Ishikawa (cell line): ENCODE results near the gene PAFAH2.

Experiments used
- CEBPB ChIP-seq: IDR thresholded peaks from 2 replicates; pipeline ENCODE4 v1.6.1; 2012
- CREB1 ChIP-seq: IDR thresholded peaks from 2 replicates; pipeline ENCODE4 v1.6.1; 2012; ENCODE audit warnings: low read depth
- EGR1 ChIP-seq: IDR thresholded peaks from 2 replicates; pipeline ENCODE4 v1.6.1; 2012
- EP300 ChIP-seq: IDR thresholded peaks from 2 replicates; pipeline ENCODE4 v1.6.1; 2012; ENCODE audit warnings: borderline replicate concordance
- FOXM1 ChIP-seq: IDR thresholded peaks from 2 replicates; pipeline ENCODE4 v1.6.1; 2012; ENCODE audit warnings: low read depth, borderline replicate concordance
- NFIC ChIP-seq: IDR thresholded peaks from 2 replicates; pipeline ENCODE4 v1.6.1; 2012
- RAD21 ChIP-seq: IDR thresholded peaks from 2 replicates; pipeline ENCODE4 v1.6.1; 2012; ENCODE audit warnings: low read depth
- TAF1 ChIP-seq: IDR thresholded peaks from 2 replicates; pipeline ENCODE4 v1.6.1; 2012; ENCODE audit warnings: low read depth, mild to moderate bottlenecking
- TCF12 ChIP-seq: IDR thresholded peaks from 2 replicates; pipeline ENCODE4 v1.6.1; 2012; ENCODE audit warnings: low read depth
- TEAD4 ChIP-seq: IDR thresholded peaks from 2 replicates; pipeline ENCODE4 v1.6.1; 2012
- YY1 ChIP-seq: IDR thresholded peaks from 2 replicates; pipeline ENCODE4 v1.6.1; 2012; ENCODE audit warnings: low read depth
- ZBTB7A ChIP-seq: IDR thresholded peaks from 2 replicates; pipeline ENCODE4 v1.6.1; 2012; ENCODE audit warnings: low read depth
- TF ChIP-seq, protein P1 (sequence below): IDR thresholded peaks from 2 replicates; pipeline ENCODE4 v1.6.1; 2012; ENCODE audit warnings: low read depth, mild to moderate bottlenecking
- TF ChIP-seq, protein P2 (sequence below): IDR thresholded peaks from 2 replicates; pipeline ENCODE4 v1.6.1; 2012
- TF ChIP-seq, protein P3 (sequence below): IDR thresholded peaks from 2 replicates; pipeline ENCODE4 v1.6.1; 2012

PAFAH2 gene

DNA sequence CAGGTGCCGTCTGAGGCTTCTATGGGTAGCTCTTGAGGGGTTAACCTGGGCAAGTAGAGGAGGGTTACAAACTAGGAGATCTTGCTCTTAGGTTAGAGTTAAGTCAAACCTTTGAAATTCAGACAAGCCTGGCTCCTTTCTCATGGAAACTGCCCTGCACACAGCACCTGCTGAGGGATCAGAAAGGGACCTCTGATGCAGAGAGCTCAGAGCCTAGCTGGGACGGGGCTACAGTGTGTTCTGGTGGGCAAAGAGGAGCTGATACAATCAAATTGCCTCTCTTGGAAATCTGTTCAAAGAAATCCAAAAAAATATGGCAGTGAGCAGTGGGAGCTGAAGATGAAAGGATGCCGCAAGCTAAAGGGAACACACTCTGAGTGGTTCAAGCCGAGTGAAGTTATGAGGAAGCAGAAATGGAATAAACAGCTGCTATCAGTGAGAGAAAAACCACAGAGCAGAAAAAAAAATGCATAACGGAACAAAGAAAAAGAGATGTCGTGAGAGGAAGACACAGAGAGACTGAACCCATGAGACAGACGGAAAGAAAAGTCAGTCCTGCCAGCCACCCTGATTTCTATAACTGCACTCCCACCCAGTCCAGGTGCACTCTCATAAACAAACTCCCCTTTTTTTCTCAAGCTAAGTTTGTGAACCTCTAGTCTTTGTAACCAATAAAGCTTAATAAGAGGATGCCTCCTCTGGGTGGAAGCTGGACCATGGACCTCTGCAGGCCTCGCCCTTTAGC lies 26.6 kb downstream of the PAFAH2 start:
- TF ChIP-seq FOXM1 (no peak), RAD21 (no peak)

DNA sequence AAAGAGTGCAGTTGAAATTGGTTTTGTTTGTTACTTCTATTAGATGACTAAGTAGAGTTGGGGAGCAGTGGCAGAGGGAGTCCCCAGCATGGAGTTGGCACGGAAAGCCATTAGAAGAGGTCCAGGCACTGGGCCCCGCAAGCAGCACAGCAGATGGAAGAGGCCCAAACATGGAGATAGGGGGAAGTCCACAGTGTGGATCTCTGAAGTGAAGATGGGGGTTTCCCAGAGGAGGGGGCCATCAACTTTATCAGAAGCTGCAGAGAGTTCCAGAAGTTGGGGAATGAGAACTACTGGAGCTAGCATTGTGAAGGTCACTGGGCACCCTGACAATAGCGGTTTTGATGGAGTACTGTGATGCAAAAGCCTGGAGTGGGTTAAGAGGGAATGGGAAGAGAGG lies 30.6 kb downstream of the PAFAH2 start:
- no peak for TF ChIP-seq RAD21
- TF ChIP-seq CEBPB: no peak
- no peak for TF ChIP-seq EP300
- TF ChIP-seq CREB1: no peak
- no peak for TF ChIP-seq TEAD4
- TF ChIP-seq NFIC: no peak
- TF ChIP-seq EGR1: no peak
- TF ChIP-seq TAF1: no peak
- TF ChIP-seq, protein P1, sequence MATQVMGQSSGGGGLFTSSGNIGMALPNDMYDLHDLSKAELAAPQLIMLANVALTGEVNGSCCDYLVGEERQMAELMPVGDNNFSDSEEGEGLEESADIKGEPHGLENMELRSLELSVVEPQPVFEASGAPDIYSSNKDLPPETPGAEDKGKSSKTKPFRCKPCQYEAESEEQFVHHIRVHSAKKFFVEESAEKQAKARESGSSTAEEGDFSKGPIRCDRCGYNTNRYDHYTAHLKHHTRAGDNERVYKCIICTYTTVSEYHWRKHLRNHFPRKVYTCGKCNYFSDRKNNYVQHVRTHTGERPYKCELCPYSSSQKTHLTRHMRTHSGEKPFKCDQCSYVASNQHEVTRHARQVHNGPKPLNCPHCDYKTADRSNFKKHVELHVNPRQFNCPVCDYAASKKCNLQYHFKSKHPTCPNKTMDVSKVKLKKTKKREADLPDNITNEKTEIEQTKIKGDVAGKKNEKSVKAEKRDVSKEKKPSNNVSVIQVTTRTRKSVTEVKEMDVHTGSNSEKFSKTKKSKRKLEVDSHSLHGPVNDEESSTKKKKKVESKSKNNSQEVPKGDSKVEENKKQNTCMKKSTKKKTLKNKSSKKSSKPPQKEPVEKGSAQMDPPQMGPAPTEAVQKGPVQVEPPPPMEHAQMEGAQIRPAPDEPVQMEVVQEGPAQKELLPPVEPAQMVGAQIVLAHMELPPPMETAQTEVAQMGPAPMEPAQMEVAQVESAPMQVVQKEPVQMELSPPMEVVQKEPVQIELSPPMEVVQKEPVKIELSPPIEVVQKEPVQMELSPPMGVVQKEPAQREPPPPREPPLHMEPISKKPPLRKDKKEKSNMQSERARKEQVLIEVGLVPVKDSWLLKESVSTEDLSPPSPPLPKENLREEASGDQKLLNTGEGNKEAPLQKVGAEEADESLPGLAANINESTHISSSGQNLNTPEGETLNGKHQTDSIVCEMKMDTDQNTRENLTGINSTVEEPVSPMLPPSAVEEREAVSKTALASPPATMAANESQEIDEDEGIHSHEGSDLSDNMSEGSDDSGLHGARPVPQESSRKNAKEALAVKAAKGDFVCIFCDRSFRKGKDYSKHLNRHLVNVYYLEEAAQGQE: no peak
- TF ChIP-seq, protein P2, sequence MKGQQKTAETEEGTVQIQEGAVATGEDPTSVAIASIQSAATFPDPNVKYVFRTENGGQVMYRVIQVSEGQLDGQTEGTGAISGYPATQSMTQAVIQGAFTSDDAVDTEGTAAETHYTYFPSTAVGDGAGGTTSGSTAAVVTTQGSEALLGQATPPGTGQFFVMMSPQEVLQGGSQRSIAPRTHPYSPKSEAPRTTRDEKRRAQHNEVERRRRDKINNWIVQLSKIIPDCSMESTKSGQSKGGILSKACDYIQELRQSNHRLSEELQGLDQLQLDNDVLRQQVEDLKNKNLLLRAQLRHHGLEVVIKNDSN: no peak
- no peak for TF ChIP-seq YY1
- no peak for TF ChIP-seq ZBTB7A
- TF ChIP-seq, protein P3, sequence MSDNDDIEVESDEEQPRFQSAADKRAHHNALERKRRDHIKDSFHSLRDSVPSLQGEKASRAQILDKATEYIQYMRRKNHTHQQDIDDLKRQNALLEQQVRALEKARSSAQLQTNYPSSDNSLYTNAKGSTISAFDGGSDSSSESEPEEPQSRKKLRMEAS: no peak
- TF ChIP-seq TCF12: no peak
- no peak for TF ChIP-seq FOXM1

DNA sequence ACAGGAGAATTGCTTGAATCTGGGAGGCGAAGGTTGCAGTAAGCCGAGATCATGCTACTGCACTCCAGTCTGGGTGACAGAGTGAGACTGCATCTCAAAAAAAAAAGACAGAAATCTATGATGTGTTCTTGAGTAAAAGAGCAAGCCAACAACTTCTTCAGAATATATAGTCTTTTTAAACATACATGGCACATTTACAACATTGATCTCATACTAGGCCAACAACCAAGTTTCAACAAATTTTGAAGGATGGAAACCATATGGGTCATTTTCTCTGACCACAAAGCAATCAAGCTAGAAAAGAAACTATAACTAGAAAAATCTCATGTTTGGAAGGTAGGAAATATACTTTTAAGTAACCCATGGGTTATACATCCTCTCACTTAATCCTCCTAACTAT lies 38.3 kb downstream of the PAFAH2 start:
- TF ChIP-seq TEAD4: no peak
- no peak for TF ChIP-seq NFIC
- TF ChIP-seq CEBPB: no peak
- TF ChIP-seq TCF12: no peak
- TF ChIP-seq TAF1: no peak
- TF ChIP-seq ZBTB7A: no peak
- no peak for TF ChIP-seq CREB1
- TF ChIP-seq, protein P1: no peak
- TF ChIP-seq, protein P3: no peak
- no peak for TF ChIP-seq RAD21
- TF ChIP-seq EGR1: no peak
- TF ChIP-seq, protein P2: no peak
- TF ChIP-seq YY1: no peak
- no peak for TF ChIP-seq FOXM1

DNA sequence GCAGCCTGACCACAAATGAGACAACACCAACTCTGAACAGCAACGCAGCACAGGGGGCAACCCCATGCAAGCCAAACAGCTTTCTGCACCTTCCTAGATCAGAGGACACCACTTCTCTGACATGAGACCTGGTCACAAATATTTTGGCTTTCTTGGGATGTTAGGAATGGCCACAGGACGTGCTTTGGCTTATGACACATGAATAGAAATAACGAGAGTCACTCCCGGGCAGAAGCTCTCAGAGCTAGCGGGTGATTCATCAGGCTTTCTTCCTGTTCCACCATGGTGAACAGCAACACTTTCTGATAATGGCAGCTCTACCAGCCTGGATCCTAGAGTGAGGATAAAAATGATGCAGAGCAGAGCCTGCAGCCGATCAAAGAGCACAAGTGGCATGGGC lies 39.4 kb downstream of the PAFAH2 start:
- TF ChIP-seq YY1 (no peak), TAF1 (no peak), CREB1 (no peak), TCF12 (no peak), EGR1 (no peak), RAD21 (no peak), EP300 (no peak), TEAD4 (no peak), FOXM1 (no peak), NFIC (no peak)
- TF ChIP-seq, protein P3: no peak
- TF ChIP-seq, protein P2: no peak

DNA sequence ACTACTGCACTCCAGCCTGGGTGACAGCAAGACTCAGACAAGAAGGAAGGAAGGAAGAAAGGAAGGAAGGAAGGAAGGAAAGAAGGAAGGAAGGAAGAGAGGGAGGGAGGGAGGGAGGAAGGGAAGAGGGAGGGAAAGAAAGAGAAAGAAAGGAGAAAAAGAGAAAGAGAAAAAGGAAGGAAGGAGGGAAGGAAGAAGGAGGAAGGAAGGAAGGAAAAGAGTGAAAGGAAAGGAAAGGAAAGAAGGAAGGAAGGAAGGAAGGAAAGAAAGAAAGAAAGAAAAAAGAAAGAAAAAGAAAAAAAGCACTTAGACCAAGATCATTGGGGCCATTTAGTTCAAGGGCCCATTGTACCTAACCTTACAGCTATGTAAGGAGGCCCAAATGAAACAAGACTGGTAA lies 42.3 kb downstream of the PAFAH2 start:
- TF ChIP-seq TCF12 (no peak), NFIC (no peak), ZBTB7A (no peak)
- TF ChIP-seq, protein P3: no peak
